NCI-H748 (cell line): ENCODE measurements around the gene TTC17.
"Not testable (repeated sequence)": the region's sequence is repeated elsewhere in the genome, so short reads cannot be mapped to it uniquely, and the experiment has no call there.

Experiments used
- DNase-seq: peaks from one replicate; lab custom pipeline; 2025; ENCODE audit not compliant: unreplicated experiment; lab: John Stamatoyannopoulos, UW

TTC17 gene

GRCh38 chr11:43384393-43384792 lies 25.7 kb downstream of the TTC17 start:
- DNase-seq = no peak

- DNase-seq = no peak
Measured at GRCh38 chr11:43392713-43393112, 34.0 kb downstream of the TTC17 start.

- no peak for DNase-seq
Measured at GRCh38 chr11:43393765-43394355, 35.1 kb downstream of the TTC17 start.

- no peak for DNase-seq
Measured at GRCh38 chr11:43396617-43397016, 37.9 kb downstream of the TTC17 start.

- DNase-seq = no peak
Measured at GRCh38 chr11:43397251-43397650, 38.5 kb downstream of the TTC17 start.

GRCh38 chr11:43399983-43400630 lies 41.4 kb downstream of the TTC17 start:
- DNase-seq = no peak

GRCh38 chr11:43401252-43401651 lies 42.5 kb downstream of the TTC17 start:
- no peak for DNase-seq

- DNase-seq = not testable (repeated sequence)
Measured at GRCh38 chr11:43401811-43402210, 43.1 kb downstream of the TTC17 start.

- DNase-seq = no peak
Measured at GRCh38 chr11:43403357-43404231, 44.9 kb downstream of the TTC17 start.

- no peak for DNase-seq
Measured at GRCh38 chr11:43404406-43404805, 45.7 kb downstream of the TTC17 start.

GRCh38 chr11:43404836-43405479 lies 46.2 kb downstream of the TTC17 start:
- no peak for DNase-seq

- no peak for DNase-seq
Measured at GRCh38 chr11:43408277-43408676, 49.6 kb downstream of the TTC17 start.

GRCh38 chr11:43410394-43410793 lies 51.7 kb downstream of the TTC17 start:
- no peak for DNase-seq

- no peak for DNase-seq
Measured at GRCh38 chr11:43418197-43418596, 59.5 kb downstream of the TTC17 start.

GRCh38 chr11:43419460-43419859 lies 60.7 kb downstream of the TTC17 start:
- peak; percentile 32 for DNase-seq

- no peak for DNase-seq
Measured at GRCh38 chr11:43427971-43428370, 69.3 kb downstream of the TTC17 start.

- DNase-seq = not testable (repeated sequence)
Measured at GRCh38 chr11:43430916-43431315, 72.2 kb downstream of the TTC17 start.

GRCh38 chr11:43434893-43435292 lies 76.2 kb downstream of the TTC17 start:
- DNase-seq = no peak

- no peak for DNase-seq
Measured at GRCh38 chr11:43440486-43440885, 81.8 kb downstream of the TTC17 start.

GRCh38 chr11:43443811-43444210 lies 85.1 kb downstream of the TTC17 start:
- DNase-seq = no peak

GRCh38 chr11:43447151-43447550 lies 88.4 kb downstream of the TTC17 start:
- DNase-seq = no peak

- DNase-seq = no peak
Measured at GRCh38 chr11:43458486-43458885, 99.8 kb downstream of the TTC17 start.
